HL-60/S4 treated with phorbol 12-myristate 13-acetate at 8.2 ng/mL for 4 days and 3 days (cell line): ENCODE measurements around the gene FHDC1.

Experiments used
- in situ Hi-C: fragments of 300-500 bp; cut with MboI; formaldehyde crosslinking; loops from 2 replicates; pipeline ENCODE4 v1.15.0; 2022; ENCODE audit warnings: low sequenced_read_pairs

Gene FHDC1

DNA sequence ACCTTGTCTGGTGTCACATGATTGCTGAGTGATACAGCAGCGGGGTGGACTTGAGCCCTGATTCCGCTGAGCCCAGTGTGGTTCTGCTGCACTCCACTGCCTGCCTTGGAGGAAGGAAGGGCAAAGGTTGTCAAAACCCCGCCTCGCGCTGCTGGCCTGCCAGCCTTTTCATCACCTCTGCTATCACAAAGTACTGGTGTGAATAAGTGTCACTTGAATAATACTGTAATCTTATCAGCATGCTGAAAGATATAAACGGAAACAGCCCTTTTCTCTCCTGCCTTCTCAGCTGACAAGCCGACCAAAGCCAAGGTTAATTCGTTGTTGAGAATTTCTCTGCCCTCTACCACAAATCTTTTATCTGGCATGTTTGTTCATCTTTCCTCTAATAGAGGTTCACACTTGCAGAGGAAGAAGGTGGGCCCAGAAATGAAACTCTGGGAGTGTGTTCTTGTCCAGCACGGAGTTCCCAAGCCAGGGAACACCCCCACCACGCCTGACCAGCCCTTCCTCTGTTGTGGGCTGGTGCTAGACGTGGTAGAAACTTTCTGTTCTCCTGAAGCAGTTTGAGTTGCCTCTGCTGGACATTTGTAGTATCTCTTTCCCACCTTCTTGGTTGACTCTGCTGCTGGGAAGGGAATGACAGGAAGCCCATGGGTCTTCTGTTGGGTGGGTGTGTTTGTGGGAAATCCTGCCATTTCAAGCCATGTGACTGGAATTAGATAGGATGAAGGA lies 21.5 kb downstream of the FHDC1 start:
- in situ Hi-C loops: no loop called here

GRCh38 chr4:152959080-152959479 lies 23.0 kb downstream of the FHDC1 start:
- in situ Hi-C loops: no loop called here

GRCh38 chr4:152960082-152960481 lies 24.0 kb downstream of the FHDC1 start:
- in situ Hi-C loops: no loop called here

GRCh38 chr4:152961014-152961772 lies 25.1 kb downstream of the FHDC1 start:
- in situ Hi-C loops: no loop called here

DNA sequence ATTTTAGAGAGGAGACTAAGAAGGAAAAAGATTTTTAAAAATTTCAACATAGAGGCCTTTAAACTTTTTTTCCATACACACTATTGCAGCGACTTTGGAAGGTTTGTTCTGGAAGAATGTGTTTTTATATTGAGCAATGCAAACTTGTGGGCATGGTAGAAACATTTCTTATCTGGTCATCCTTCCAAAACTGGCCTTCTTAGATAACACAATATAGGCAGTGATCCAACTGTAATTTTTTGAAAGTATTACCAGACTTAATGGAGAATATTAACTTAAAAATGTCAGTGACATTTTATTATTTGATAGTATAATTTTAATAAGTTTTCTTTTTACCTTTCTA lies 25.6 kb downstream of the FHDC1 start:
- in situ Hi-C loops: no loop called here

DNA sequence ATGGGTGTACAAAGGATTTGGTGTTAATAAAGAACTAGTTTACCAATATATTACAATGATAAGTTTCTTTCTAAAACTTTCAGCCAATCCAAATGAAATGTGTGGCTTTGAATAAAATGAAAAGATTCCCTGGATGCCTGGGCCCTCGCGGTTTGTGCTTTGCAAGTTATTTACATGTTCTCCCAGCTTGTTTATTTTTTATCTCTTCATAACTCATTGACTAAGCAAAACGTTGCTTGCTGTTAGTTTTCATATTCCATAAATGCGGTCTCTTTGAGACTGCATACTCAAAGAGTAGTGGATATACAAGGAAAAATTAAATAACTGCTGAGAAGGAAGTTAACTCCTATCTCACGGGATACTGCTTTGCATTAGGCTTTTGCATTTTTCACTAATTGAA lies 26.0 kb downstream of the FHDC1 start:
- in situ Hi-C loops: no loop called here

GRCh38 chr4:152964335-152964734 lies 28.2 kb downstream of the FHDC1 start:
- in situ Hi-C loops: no loop called here

GRCh38 chr4:152965611-152966010 lies 29.5 kb downstream of the FHDC1 start:
- in situ Hi-C loops: no loop called here

- in situ Hi-C loops: no loop called here
Measured at GRCh38 chr4:152967907-152968306, 31.8 kb downstream of the FHDC1 start.

- in situ Hi-C loops: no loop called here
Measured at GRCh38 chr4:152968806-152969394, 32.8 kb downstream of the FHDC1 start.

GRCh38 chr4:152970102-152970820 lies 34.1 kb downstream of the FHDC1 start:
- in situ Hi-C loops: no loop called here

- in situ Hi-C loops: no loop called here
Measured at GRCh38 chr4:152971053-152971452, 34.9 kb downstream of the FHDC1 start.

GRCh38 chr4:152972821-152973628 lies 36.9 kb downstream of the FHDC1 start:
- in situ Hi-C loops: no loop called here

- in situ Hi-C loops: no loop called here
Measured at GRCh38 chr4:152973629-152974467, 37.7 kb downstream of the FHDC1 start.

- in situ Hi-C loops: no loop called here
Measured at GRCh38 chr4:152974468-152975379, 38.6 kb downstream of the FHDC1 start.

- in situ Hi-C loops: no loop called here
Measured at GRCh38 chr4:152975380-152976211, 39.5 kb downstream of the FHDC1 start.

DNA sequence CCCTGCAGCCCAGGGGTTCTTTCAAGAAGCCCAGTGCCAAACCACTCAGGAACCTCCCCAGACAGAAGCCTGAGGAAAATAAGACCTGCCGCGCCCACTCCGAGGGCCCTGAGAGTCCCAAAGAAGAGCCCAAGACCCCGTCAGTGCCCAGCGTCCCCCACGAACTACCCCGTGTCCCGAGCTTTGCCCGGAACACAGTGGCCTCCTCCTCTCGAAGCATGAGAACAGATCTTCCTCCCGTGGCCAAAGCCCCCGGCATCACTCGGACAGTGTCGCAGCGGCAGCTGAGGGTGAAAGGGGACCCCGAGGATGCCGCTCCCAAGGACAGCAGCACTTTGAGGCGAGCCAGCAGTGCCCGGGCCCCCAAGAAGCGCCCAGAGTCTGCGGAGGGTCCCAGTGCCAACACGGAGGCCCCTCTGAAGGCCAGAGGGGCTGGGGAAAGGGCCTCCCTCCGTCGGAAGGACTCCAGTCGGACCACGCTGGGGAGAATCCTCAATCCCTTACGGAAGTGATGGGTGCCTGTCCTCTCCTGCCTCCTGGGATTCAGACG lies 40.2 kb downstream of the FHDC1 start:
- in situ Hi-C loops: no loop called here
